IPS-18c (cell line): ENCODE results near the gene STAG1.
"Not testable (repeated sequence)": the region's sequence is repeated elsewhere in the genome, so short reads cannot be mapped to it uniquely, and the experiment has no call there.

Experiments used
- H3K4me3 ChIP-seq: 2 replicates; pipeline ENCODE4 v1.7.0; 2013; ENCODE audit warnings: low read depth, mild to moderate bottlenecking, low read length, moderate library complexity; ENCODE audit not compliant: insufficient read depth
- H3K9me3 ChIP-seq: one replicate; pipeline ENCODE4 v1.6.1; 2013; ENCODE audit warnings: mild to moderate bottlenecking, low read length, moderate library complexity; ENCODE audit not compliant: control insufficient read depth, insufficient read depth

Gene STAG1

DNA sequence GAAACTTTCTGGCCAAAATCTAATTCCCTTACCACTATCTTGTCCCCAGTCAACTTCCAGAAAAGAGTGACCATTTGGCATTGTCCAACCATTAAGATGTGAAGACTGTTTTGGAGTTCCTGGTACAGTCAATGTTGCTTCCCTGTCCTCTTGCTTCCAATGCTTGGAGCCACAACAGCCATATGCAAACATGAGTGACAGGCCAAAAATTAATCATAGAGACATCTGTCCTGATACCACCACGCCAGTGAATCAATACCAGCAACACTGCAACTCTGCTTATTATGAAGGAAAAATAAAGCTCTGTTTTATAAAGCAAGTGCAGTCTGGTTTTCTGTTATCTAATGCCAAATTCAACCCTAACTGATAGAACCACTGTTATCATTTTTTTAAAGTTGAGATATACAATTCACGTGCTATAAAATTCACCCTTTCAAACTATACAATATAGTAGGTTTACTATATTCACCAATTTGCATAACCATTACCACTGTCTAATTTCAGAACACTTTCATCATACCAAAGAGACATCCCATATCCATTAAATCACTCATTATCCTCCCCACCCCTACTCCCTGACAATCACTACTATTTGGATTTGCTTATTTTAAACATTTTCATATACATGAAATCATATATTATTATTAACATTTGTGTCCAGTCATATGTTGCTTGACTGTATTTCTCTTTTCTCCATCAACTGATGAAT lies 76.9 kb downstream of the STAG1 start:
- Histone ChIP-seq H3K4me3 (no peak overlapping the region), H3K9me3 (no peaks in the 10 kb centered on the region)

DNA sequence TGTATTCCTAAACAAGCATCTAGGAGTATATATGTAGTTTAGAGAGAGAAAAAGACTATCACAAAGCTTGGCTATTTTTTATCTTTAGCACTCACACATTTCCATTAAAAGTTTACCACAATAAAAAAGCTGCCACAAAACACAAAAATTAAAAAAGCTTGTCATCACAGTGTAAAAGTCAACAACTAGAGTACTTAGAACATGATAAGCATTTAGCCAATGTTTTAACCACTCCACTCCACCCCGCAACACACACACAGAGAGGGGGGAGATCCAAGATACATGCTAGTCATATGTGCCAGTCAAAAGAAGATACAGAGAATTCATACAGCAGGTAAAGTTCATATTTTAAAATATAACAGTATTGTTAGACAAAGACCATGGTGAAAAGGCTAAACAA lies 79.7 kb downstream of the STAG1 start:
- no peak overlapping the region for H3K4me3 ChIP-seq
- H3K9me3 ChIP-seq: no peaks in the 10 kb centered on the region

DNA sequence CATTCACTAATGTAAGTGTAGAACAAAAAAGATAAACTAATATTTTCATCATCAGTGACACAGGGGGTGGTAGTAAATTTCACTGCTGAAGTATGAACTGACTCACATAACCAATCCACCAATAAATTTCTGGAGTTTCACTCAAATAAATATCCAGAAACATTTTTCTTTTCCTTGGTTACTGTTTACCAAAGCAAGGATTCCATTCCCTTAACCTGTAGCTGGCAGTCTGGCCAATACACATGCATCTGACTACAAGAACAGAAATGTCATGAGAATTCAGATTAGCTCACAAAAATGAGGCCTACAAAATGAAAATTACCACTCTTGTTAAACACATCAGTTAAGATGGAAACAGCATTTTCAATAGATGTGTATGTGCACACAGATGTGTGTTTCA lies 80.3 kb downstream of the STAG1 start:
- Histone ChIP-seq H3K4me3 (no peak overlapping the region), H3K9me3 (no peaks in the 10 kb centered on the region)

DNA sequence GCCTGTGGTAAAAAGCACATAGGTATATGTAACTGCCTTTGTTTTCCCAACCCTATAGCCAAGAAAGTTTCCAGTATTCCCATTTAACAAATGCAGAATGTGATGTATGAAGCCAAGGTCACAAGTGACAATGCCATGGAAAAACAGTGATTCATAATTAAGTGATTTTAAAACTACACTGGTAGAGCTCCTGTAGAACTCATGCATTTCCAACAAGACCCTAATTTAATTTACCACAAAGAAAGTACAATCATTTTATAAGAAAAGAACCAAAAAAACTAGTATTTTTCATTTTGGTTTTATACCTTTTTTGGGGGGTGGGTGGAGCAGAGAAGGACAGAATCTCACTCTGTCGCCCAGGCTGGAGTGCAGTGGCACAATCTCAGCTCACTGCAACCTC lies 82.0 kb downstream of the STAG1 start:
- no peaks in the 10 kb centered on the region for H3K9me3 ChIP-seq
- no peak overlapping the region for H3K4me3 ChIP-seq

DNA sequence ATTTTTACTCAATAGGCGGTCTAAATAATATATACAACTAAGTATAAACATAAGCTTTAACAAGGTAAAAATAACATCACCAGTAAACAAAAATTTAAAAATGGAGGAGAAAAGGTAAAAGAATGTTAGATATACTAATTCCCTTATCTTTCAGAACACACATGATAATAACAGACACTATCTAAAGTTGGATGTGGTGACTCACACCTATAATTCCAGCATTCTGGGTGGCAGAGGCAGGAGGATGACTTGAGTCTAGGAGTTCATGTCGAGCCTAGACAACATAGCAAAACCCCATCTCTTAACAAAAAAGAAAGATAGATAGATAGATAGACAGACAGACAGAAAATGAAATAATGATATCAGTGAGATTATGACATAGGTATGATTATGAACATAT lies 85.1 kb downstream of the STAG1 start:
- no peak overlapping the region for H3K4me3 ChIP-seq

DNA sequence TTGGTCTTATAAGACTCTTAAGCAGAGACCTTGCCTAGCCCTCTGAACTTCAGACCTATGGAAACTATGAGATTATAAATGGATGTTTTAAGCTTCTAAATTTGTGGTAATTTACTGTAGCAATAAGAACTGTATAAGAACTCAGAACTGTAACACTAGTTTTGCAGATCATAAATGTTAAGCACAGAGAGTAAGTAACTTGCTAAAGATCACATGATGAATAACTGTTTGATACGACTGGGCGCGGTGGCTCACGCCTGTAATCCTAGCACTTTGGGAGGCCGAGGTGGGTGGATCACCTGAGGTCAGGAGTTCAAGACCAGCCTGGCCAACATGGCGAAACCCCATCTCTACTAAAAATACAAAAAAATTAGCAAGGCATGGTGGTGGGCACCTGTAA lies 85.9 kb downstream of the STAG1 start:
- H3K4me3 ChIP-seq, H3K9me3 ChIP-seq: not testable (repeated sequence)

More for the DNA sequence above, 85.1 kb downstream of the STAG1 start:
- H3K9me3 ChIP-seq: no peaks in the 10 kb centered on the region

DNA sequence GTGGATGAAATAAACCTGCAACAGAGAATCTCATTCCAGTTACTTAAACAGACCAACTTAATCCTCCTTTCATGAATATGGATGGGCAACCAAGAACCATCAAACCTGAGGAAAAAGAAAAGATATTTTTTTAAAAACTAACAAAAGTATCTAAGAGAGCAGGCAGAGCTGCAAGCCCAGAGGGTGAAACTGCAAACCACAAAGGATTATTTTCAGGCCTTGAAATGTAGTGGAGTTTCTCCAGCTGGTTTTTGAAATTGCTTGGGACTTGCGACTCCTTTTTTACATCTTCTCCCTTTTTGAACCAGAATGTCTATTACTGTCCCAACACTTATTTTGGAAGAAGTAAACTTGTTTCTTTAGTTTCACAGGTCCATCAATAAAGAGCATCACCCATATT lies 87.4 kb downstream of the STAG1 start:
- Histone ChIP-seq H3K9me3 (no peaks in the 10 kb centered on the region), H3K4me3 (no peak overlapping the region)

DNA sequence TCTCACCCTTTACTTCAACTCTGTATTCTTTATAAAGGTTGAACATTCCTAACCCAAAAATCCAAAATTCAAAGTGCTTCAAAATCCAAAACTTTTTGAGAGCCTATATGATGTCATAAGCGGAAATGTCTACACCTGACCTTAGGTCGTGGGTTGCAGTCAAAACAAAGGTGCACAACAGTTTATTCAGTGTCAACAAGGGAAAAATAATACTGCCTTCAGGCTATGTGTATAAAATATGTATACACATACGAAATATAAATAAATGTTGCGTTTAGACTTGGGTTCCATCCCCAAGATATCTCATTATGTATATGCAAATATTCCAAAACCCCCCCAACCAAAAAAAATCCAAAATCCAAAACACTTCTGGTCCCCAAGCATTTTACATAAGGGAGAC lies 90.9 kb downstream of the STAG1 start:
- Histone ChIP-seq H3K4me3 (no peak overlapping the region), H3K9me3 (no peaks in the 10 kb centered on the region)

DNA sequence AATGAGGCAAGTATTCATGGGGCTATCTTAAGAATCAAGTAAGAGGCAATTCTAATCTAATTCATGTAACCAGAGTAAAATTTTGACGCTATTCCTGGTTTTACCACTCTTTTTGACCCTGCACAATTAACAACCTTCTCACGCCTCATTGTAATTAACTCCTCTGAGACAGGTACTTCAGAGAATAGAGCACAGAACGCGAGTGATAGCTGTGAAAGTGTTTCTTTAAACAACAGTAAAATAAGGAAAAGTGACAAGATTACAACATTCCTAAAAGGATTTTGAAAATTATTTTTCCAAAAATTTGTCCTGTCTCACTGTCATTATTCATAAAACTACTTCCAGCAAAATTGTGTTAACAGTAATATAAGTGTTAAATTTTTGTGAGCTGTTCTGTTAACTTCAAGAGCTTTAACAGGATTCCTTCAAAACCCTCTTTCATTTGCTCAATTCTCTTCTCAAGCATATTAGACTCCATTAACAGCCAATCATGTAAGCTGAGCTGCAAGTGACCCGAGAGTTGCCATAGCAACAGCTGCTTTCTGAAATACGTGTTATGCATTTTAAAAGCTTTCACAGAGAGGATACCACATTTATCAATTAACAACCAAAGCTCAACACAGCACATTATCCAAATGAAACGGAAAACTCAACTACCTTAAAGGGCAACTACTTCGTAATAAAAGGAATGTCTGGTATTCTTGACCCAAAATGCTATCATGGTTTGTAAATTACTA lies 93.1 kb downstream of the STAG1 start:
- Histone ChIP-seq H3K4me3 (no peak overlapping the region), H3K9me3 (no peaks in the 10 kb centered on the region)

DNA sequence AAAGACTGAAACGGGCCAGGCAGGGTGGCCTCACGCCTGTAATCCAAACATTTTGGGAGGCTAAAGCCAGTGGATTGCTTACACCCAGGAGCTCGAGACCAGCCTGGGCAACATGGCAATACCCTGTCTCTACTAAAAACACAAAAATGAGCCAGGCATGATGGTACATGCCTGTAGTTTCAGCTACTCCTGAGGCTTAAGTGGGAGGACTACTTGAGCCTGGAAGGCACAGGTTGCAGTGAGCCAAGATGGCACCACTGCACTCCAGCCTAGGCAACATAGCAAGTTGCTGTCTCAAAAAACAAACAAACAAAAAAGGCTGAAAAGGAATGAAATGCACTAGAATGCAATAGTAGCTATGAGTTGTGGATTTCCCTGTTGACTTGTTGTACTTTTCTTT lies 94.7 kb downstream of the STAG1 start:
- Histone ChIP-seq H3K9me3 (no peaks in the 10 kb centered on the region), H3K4me3 (no peak overlapping the region)

DNA sequence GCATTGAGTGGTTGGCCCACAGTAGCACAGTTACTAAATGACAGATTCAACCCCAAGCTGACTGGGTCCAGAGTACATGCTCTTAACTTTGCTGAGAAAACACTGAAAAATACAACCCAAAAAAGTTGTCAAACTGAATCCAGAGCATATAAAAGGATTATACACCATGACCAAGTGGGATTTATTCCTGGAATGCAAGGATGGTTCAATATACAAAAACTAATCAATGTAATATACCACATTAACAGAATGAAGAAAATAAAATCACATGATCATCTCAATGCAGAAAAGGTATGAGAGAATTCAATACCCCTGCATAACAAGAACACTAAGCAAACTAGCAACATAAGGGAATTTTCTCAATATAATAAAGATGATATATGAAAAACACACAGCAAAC lies 98.5 kb downstream of the STAG1 start:
- H3K4me3 ChIP-seq: no peak overlapping the region
- H3K9me3 ChIP-seq: no peaks in the 10 kb centered on the region

DNA sequence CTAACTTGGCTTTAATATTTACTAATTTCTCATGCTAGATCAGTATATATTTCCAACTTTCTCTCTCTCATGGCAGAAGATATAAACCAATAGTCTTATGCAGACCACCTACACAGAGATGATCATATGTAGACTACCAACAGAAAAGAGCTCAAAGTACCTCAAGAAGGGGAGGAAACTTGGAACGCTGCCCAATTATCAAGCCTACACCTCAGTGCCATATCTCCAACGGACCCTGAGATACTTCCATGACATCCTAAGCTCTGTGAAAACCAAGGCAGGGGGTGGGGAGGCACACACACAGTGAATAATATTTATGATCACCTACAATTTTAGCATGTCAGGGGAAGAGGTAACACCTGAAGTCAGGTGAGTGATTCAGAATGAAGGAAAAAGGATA lies 100.6 kb downstream of the STAG1 start:
- Histone ChIP-seq H3K4me3 (no peak overlapping the region), H3K9me3 (no peaks in the 10 kb centered on the region)

DNA sequence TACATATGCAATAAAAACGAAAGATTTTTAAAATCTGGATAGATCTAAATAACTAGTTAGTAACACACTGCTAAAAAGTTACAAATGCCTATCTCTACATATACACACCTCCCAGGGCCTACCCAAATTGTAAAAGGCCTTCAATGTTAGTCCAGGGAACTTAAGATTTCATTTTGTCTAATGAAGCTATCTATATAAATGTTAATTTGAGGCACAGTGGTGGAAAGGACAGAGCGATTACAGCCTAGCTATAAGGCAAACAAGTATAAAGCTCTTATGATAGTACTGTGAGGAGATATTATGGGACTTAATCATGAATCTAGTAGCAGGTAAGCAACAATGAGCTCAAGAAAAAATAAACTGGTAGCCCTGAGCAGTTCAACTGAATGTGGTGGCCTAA lies 101.7 kb downstream of the STAG1 start:
- Histone ChIP-seq H3K4me3 (no peak overlapping the region), H3K9me3 (no peaks in the 10 kb centered on the region)

DNA sequence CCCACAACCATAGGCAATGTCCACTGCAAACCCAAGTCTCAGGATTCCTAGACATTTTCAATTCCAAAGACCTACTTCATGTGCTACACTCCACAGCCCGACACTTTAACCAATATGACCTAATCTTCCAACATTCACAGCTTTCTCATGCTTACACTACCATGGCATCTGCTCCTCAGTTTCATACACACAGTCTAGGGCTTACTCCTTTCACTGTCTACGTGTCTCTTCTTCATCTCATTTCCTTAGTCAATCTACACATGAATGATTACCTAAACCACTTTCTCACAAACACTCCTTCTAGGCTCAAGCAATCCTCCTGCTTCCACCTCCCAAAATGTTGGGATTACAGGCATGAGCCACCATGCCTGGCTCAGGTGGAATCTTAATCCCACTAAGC lies 106.3 kb downstream of the STAG1 start:
- H3K9me3 ChIP-seq: no peaks in the 10 kb centered on the region
- no peak overlapping the region for H3K4me3 ChIP-seq

DNA sequence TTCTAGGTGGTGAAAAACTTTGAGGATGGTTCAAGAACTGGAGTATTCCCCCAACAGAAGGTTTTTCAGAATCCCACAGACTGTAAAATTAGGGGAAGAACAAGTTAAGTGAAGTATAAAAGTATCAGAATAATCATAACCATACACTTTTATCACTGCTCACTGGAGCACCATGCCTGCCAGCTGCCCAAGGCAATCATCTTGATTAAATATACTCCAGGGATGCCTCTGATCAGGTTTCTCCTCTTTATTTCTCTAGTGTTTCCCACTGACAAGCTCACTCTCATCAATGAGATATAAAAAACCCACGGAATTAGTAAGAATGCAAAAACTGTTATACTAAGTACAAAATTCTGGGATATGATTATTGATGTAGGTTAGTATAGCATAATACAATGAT lies 108.0 kb downstream of the STAG1 start:
- Histone ChIP-seq H3K4me3 (no peak overlapping the region), H3K9me3 (no peaks in the 10 kb centered on the region)

DNA sequence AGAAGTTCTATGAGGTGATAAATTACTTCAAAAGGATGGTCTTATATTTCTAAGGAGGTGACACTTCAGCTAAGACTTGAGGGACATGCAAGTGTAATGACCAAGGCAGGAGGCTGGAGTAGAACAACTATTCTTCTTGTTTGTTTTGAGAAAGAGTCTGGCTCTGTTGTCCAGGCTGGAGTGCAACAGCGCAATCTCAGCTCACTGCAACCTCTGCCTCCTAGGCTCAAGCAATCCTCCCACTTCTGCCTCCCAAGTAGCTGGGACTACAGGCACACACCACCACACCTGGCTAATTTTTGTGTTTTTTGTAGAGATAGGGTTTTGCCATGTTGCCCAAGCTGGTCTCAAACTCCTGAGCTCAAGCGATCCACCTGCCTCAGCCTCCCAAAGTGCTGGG lies 108.8 kb downstream of the STAG1 start:
- H3K9me3 ChIP-seq, H3K4me3 ChIP-seq: not testable (repeated sequence)

DNA sequence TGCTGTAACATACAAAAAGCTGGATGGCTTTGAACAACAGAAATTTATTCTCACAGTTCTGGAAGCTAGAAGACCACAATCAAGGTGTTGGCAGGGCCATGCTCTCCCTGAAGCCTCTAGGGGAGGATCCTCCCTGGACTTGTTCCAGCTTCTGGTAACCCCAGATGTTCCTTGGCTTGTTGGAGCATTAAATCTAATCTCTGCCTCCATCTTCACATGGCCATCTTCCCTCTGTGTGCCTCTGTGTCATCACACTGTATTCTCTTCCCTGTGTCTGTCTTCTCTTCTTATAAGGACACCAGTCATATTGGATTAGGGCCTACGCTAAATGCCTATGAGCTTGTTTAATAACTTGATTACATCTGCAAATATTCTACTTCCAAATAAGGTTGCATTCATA lies 109.5 kb downstream of the STAG1 start:
- H3K4me3 ChIP-seq: no peak overlapping the region
- H3K9me3 ChIP-seq: no peaks in the 10 kb centered on the region

DNA sequence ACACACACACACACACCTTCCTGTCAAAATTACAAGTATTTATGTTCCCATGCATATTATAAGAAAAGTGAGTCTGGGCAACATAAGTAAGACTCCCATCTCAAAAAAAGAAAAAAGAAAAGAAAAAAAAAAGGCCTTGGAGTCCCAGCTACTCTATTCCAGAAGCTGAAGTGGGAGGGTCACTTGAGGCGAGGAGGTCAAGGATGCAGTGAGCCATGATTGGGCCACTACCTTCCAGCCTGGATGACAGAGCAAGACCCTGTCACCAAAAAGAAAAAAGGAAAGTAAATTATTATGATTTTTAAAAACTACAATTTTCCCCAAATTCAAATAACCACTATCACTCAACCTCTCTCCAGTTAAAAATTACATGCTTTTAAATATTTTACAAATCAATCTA lies 113.1 kb downstream of the STAG1 start:
- H3K9me3 ChIP-seq: no peaks in the 10 kb centered on the region
- H3K4me3 ChIP-seq: no peak overlapping the region

DNA sequence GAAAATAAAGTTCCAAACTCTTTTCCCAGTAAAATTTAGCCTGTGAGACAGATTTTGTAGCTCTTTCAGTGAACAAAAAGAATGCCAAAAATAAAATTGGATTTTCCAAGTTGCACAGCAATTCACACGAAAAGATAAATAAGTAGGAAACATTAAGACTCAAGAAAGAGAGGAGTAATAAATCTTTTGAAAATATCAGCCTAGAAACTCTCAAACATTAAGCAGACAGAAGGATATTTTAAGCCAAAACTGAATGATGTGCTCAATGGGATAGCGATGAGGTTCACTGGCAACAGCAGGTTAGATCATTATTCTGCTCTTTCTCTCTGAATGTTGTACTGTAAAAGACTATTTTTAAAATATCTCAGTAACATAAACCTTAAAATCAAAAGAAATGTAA lies 115.0 kb downstream of the STAG1 start:
- Histone ChIP-seq H3K9me3 (no peaks in the 10 kb centered on the region), H3K4me3 (no peak overlapping the region)
